Bronchial epithelial cell (primary cell): ENCODE results near the gene CACNB4. TPM values are rescaled to one million over a fixed set of nuclear protein-coding genes. Genes with fewer than 3 reads are reported as not detected.

Experiments used
- DNase-seq: peaks from one replicate; pipeline ENCODE4 v3.0.0-alpha.2; 2010; ENCODE audit warnings: low read depth
- FAIRE-seq: peaks from 2 replicates; lab custom pipeline; 2011; peaks lifted over from hg19 to GRCh38; lab: Jason Lieb, UNC
- H3K27me3 ChIP-seq: 2 replicates; pipeline ENCODE4 v1.5.1; 2011; ENCODE audit warnings: low read length; ENCODE audit not compliant: control insufficient read depth, insufficient read depth
- H3K36me3 ChIP-seq: 2 replicates; pipeline ENCODE4 v1.5.1; 2011; ENCODE audit warnings: low read length; ENCODE audit not compliant: control insufficient read depth, insufficient read depth
- H3K4me3 ChIP-seq: 2 replicates; pipeline ENCODE4 v1.5.1; 2011; ENCODE audit warnings: mild to moderate bottlenecking, low read depth, low read length, control low read depth
- CTCF ChIP-seq: IDR thresholded peaks from 2 replicates; pipeline ENCODE4 v1.5.1; 2011; ENCODE audit warnings: mild to moderate bottlenecking, moderate library complexity, low read length, control low read depth, inconsistent platforms; ENCODE audit not compliant: insufficient read depth, severe bottlenecking
- total RNA-seq: library from RNA; depleted of rRNA; stranded (reverse); fragments of >200 nt; gene quantifications from 2 replicates; pipeline ENCODE4 v1.2.1, GENCODE V29; 2014

CACNB4 gene
- total RNA-seq, 1 donor from 2014 or later = 0.53 TPM

GRCh38 chr2:151891566-151892194, 207.2 kb downstream of the CACNB4 start:
- Histone ChIP-seq H3K27me3 (no peaks in the 10 kb centered on the region), H3K36me3 (no peaks in the 10 kb centered on the region), H3K4me3 (no peak overlapping the region)
- FAIRE-seq = no peak
- no peak for TF ChIP-seq CTCF
- no peak for DNase-seq

- H3K4me3 ChIP-seq = no peak overlapping the region
- no peak for FAIRE-seq
- no peaks in the 10 kb centered on the region for H3K27me3 ChIP-seq
- DNase-seq = no peak
- no peaks in the 10 kb centered on the region for H3K36me3 ChIP-seq
- no peak for TF ChIP-seq CTCF
Observed at GRCh38 chr2:151887164-151887563, 211.7 kb downstream of the CACNB4 start.

- DNase-seq = peak; percentile 84
- no peaks in the 10 kb centered on the region for H3K27me3 ChIP-seq
- H3K36me3 ChIP-seq = no peaks in the 10 kb centered on the region
- no peak for TF ChIP-seq CTCF
- FAIRE-seq = no peak
- no peak overlapping the region for H3K4me3 ChIP-seq
Observed at GRCh38 chr2:151886241-151886640, 212.6 kb downstream of the CACNB4 start.

- FAIRE-seq (no peak), DNase-seq (no peak)
- TF ChIP-seq CTCF = no peak
- H3K27me3 ChIP-seq = no peaks in the 10 kb centered on the region
- H3K36me3 ChIP-seq = no peaks in the 10 kb centered on the region
- no peak overlapping the region for H3K4me3 ChIP-seq
Observed at GRCh38 chr2:151882786-151883445, 215.9 kb downstream of the CACNB4 start.

- Histone ChIP-seq H3K27me3 (no peaks in the 10 kb centered on the region), H3K36me3 (no peaks in the 10 kb centered on the region), H3K4me3 (no peak overlapping the region)
- TF ChIP-seq CTCF = no peak
- FAIRE-seq (no peak), DNase-seq (no peak)
Observed at GRCh38 chr2:151881342-151881741, 217.5 kb downstream of the CACNB4 start.
